ENCODE measurements around the gene FBXO27. TPM values are rescaled to one million over a fixed set of nuclear protein-coding genes. Genes with fewer than 3 reads are reported as not detected.

FBXO27 gene
- total and polyA plus RNA-seq, 2 of the 8 experiments (the other 6 are each of a cell fraction or from before 2014, with no cell fraction given) = 10.9 to 25.5 TPM

DNA sequence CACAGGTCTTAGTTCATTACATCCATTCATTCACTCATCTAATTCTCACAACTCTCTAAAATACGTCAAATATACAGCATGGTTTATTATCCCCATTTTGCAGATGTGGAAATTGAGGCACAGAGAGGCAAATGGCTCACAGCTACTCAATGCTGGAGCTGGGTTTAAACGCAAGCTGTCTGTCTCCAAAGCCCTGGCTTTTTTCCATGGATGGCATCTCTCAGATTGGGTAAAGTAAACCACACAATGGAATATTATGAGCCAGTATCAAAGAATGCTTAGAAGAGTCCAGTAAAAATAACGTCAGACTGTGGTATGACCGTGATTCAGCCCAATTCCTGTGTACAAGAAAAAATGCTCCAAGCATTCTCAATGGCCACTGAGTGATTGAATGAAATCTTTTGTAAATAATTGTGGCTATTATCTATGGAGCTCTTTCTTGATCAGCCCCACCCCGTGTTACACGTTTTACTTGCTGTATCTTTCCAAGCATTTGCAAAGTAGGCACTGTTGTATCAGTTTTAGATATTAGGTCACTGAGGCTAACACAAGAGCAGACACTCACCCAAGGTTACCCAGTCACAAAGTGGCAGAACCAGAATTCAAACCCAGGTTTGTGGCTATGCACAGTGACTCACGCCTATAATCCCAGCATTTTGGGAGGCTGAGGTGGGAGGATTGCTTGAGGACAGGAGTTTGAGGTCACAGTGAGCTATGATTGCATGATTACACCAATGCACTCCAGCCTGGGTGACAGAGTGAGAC is 46.3 kb upstream of the FBXO27 start:
- Histone ChIP-seq H3K27ac (ENCODE audit: low read depth, low read length) (no peak overlapping the region), H3K79me2 (ENCODE audit: control insufficient read depth in 1 of 2, insufficient read depth in 2 of 2, low read length in 2 of 2) (no peaks in the 10 kb centered on the region), H3K9me3 (ENCODE audit: insufficient read depth in 2 of 2, low read depth in 1 of 2, low read length in 1 of 2) (no peaks in the 10 kb centered on the region), H2BK5ac (ENCODE audit: low read depth, low read length) (no peak overlapping the region), H3K14ac (ENCODE audit: insufficient read length) (no peak overlapping the region), H3K56ac (replicated peaks; ENCODE audit: insufficient read length, low read depth, low read length) (no peak overlapping the region), H4K91ac (replicated peaks; ENCODE audit: insufficient read length, low read length) (peak overlapping the region; percentile 39), H3K4ac (replicated peaks; ENCODE audit: insufficient read length, low read depth, low read length) (no peak overlapping the region), H2BK12ac (ENCODE audit: low read depth, low read length) (no peak overlapping the region), H3K36me3 (ENCODE audit: control insufficient read depth in 2 of 4, insufficient read depth in 4 of 4, low read length in 3 of 4) (no peaks in the 10 kb centered on the region), H2BK20ac (ENCODE audit: low read length) (no peak overlapping the region), H4K5ac (ENCODE audit: insufficient read length, low read depth, low read length) (no peak overlapping the region), H2AFZ (ENCODE audit: low read length) (no peak overlapping the region), H2AK5ac (ENCODE audit: low read depth, low read length) (no peak overlapping the region), H3K4me3 (ENCODE audit: extremely low read depth in 1 of 4, insufficient read depth in 2 of 4, low read depth in 3 of 4, low read length in 4 of 4) (no peak overlapping the region), H3K79me1 (ENCODE audit: low read depth, low read length) (no peaks in the 10 kb centered on the region), H4K8ac (ENCODE audit: extremely low read depth, insufficient read depth, low read length) (no peak overlapping the region), H3K23ac (ENCODE audit: insufficient read length) (no peak overlapping the region), H3K9ac (replicated peaks in 1 of 4; ENCODE audit: extremely low read depth in 1 of 4, low read depth in 3 of 4, low read length in 3 of 4) (no peak overlapping the region), H3K27me3 (replicated peaks in 1 of 4; ENCODE audit: control insufficient read depth in 3 of 4, extremely low read depth in 1 of 4, insufficient read depth in 3 of 4, low read length in 3 of 4) (peaks cover 0 to 13% (median 11%) of the 10 kb centered on the region in 4 experiments; a peak in 6 of 7 replicates), H3K23me2 (ENCODE audit: low read depth, low read length) (no peaks in the 10 kb centered on the region), H3K4me1 (replicated peaks in 1 of 4; ENCODE audit: control insufficient read depth in 3 of 4, insufficient read depth in 4 of 4, low read length in 3 of 4) (peaks cover 0 to 8% (median 1%) of the 10 kb centered on the region in 4 experiments; a peak in 2 of 7 replicates), H4K20me1 (replicated peaks in 1 of 2; ENCODE audit: control insufficient read depth in 1 of 2, insufficient read depth in 2 of 2, low read length in 2 of 2) (no peaks in the 10 kb centered on the region), H2BK120ac (replicated peaks; ENCODE audit: low read depth, low read length) (no peak overlapping the region), H3K18ac (ENCODE audit: extremely low read depth, low read length) (no peak overlapping the region), H2BK15ac (ENCODE audit: low read length) (no peak overlapping the region), H3K4me2 (ENCODE audit: insufficient read depth in 1 of 2, low read depth in 2 of 2, low read length in 2 of 2) (no peak overlapping the region)
- no peak for DNase-seq (ENCODE audit: low read depth in 1 of 2, low spot score in 2 of 2)
- POLR2A ChIA-PET (ENCODE audit: partially characterized antibody) = no interaction called here
- 76 to 100% methylated on average over 1 to 7 of the region's 7 CpGs for WGBS, 2 experiments (ENCODE audit: extremely low coverage in 1 of 2, insufficient coverage in 1 of 2, insufficient read length in 1 of 2, insufficient replicate concordance in 2 of 2, low coverage in 1 of 2, low lambda C conversion rate in 2 of 2, missing lambda C conversion rate in 1 of 2)
- no peak for FAIRE-seq
- CTCF ChIA-PET (ENCODE audit: partially characterized antibody) = interaction anchor here (1.4 to 1.9 kb wide), 5 partner anchors 18 to 102 kb away, joined by 3 to 5 read pairs (median 4); no protein-coding TSS in a partner anchor
- TF ChIP-seq KDM1A (IDR thresholded peaks at IDR 0.05; ENCODE audit: borderline replicate concordance, low read length) = 0 out of 2 replicates have a peak, but pooled peaks have one; percentile 26
- TF ChIP-seq, protein P1, sequence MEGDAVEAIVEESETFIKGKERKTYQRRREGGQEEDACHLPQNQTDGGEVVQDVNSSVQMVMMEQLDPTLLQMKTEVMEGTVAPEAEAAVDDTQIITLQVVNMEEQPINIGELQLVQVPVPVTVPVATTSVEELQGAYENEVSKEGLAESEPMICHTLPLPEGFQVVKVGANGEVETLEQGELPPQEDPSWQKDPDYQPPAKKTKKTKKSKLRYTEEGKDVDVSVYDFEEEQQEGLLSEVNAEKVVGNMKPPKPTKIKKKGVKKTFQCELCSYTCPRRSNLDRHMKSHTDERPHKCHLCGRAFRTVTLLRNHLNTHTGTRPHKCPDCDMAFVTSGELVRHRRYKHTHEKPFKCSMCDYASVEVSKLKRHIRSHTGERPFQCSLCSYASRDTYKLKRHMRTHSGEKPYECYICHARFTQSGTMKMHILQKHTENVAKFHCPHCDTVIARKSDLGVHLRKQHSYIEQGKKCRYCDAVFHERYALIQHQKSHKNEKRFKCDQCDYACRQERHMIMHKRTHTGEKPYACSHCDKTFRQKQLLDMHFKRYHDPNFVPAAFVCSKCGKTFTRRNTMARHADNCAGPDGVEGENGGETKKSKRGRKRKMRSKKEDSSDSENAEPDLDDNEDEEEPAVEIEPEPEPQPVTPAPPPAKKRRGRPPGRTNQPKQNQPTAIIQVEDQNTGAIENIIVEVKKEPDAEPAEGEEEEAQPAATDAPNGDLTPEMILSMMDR (IDR thresholded peaks at IDR 0.05; ENCODE audit: control extremely low read depth in 1 of 3, insufficient read depth in 1 of 3, low read depth in 1 of 3, low read length in 3 of 3) = no peak
- TF ChIP-seq POLR2AphosphoS5 (IDR thresholded peaks at IDR 0.05; ENCODE audit: low read depth, low read length) = no peak

All from H1 (cell line).